ENCODE results near the gene DHX38.

Gene DHX38

DNA sequence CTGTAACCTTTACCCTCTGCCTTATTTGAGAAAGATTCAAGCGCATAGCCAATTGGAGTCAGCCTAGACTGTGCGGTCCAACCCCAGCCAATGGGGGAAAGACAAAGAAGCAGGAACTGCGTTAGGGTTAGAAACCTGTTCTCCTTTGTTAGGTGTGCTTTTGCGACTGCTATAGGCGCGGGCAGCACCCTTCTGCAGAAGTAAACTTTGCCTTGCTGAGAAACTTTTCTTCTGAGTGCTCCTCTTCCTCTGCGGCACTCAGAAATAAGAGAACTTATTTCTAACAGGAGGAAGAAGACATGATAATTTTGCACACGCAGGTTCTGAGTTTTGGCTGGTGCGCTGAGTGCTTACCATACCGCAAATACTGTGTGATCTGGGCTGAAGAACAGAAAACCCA is 9.2 kb upstream of the DHX38 start:
- no peak for DNase-seq

GRCh38 chr16:72085002-72085401 is 8.6 kb upstream of the DHX38 start:
- no peak for DNase-seq

GRCh38 chr16:72091217-72091616 is 2.4 kb upstream of the DHX38 start:
- no peak for DNase-seq

GRCh38 chr16:72092832-72093447 is 707 bp upstream of the DHX38 start:
- DNase-seq, result no peak

DNA sequence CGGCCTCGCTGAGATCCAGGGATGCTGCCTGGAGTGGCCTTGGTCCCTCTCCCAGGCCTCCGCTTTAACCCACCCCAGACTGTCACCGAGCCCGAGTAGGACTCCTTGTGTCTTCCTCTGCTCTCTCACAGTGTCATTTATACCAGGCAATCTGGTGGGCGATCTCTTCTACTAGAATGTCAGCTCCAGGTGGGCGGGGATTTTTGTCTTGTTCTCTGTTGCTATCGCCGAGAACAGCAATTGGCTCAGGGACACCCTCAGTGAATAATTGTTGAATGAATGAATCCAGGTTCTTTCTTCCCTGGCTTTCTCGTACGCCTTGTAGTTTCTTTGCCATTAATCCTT is 591 bp downstream of the DHX38 start:
- no peak for DNase-seq

GRCh38 chr16:72098936-72099335 is 5.3 kb downstream of the DHX38 start:
- no peak for DNase-seq

DNA sequence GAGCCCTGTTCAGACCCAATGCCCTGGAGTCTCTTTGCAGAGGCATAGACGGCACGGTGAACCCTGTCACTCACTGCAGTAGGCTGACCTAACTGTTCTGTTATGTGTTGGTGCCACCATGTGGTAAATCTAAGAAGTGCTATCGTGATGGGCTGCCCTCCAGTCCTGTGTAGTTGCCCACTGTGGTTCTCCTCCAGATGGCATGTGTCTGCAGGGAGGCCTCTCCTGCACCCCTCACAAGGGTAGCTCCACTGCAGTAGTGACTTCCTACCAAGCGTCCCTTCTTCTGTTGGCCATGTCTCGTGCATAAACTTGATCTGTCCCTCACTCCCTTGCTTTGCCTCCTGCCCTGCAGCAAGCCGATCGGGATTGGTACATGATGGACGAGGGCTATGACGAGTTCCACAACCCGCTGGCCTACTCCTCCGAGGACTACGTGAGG is 5.8 kb downstream of the DHX38 start:
- DNase-seq, result no peak

DNA sequence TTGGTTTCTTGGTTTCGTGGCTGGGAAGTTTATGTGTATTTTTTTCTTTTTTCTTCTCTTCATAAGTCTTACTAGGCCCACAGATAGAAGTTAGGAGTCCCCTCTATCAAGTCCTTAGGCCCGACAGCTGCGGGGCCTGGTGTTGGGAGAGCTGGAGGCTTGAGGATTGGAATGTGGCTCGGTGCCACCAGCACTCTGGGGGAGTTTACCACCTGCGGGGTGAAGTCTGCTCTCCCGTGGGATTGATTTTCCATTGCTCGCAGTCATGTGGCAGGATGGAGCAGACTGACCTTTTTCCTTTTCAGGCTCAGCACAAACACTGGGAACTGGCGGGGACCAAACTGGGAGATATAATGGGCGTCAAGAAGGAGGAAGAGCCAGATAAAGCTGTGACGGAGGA is 7.5 kb downstream of the DHX38 start:
- DNase-seq, result no peak

DNA sequence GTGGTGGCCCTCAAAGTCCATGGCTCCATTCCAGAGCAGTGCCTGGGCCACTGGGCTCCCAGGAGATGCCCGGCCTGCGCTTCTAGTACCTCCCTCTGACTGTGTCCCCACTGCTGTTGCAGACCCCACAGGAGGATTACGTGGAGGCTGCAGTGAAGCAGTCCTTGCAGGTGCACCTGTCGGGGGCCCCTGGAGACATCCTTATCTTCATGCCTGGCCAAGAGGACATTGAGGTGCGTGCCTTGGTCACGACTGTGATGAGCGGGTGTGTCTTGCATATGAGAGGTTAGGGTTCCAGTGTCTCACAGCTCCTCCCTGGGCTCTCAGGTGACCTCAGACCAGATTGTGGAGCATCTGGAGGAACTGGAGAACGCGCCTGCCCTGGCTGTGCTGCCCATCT is 11.3 kb downstream of the DHX38 start:
- no peak for DNase-seq

- no peak for DNase-seq
Measured at GRCh38 chr16:72105978-72106377, 12.3 kb downstream of the DHX38 start.

GRCh38 chr16:72107371-72107770 is 13.7 kb downstream of the DHX38 start:
- DNase-seq, result no peak

DNA sequence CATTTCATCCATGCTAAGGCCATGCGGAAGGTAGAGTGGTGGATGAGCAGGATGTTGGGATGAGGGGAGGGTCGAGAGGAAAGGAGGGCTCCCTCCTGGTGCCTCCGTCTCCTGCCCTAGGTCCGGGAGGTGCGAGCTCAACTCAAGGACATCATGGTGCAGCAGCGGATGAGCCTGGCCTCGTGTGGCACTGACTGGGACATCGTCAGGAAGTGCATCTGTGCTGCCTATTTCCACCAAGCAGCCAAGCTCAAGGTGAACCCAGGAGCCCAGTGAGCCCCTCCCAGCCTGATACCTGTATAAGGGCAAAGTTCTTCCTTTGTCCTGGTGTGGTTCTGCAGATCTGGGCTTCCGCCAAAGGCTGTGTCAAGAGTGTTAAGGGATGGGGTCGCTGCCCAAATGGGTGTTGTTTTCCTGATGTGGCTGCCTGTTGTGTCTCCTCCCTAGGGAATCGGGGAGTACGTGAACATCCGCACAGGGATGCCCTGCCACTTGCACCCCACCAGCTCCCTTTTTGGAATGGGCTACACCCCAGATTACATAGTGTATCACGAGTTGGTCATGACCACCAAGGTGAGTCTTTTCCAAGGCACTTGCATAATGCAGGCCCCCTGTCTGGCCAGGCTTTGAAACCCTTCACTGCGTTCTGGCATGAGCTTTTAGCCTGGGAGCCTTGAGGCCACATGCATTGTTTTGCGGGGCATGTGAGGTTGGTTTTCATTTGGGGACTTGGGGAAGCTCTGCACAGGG is 14.9 kb downstream of the DHX38 start:
- DNase-seq, result no peak

DNA sequence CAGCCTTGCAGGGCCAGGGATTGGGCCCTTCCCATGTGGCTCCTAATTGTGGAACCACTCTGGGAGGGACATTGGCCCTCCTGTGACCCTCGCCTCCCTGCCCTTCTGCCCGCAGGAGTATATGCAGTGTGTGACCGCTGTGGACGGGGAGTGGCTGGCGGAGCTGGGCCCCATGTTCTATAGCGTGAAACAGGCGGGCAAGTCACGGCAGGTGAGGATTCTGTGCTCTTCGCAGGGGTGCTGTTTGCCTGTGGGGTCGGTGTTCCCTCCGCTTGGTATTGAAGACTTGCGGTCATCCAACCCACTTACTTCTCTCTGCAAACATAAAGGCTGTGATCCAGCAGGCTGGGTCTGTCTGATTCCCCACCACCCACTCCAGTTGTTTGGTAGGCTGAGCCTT is 15.7 kb downstream of the DHX38 start:
- DNase-seq, result no peak

- DNase-seq, result no peak
Measured at GRCh38 chr16:72109966-72110530, 16.4 kb downstream of the DHX38 start.

- no peak for DNase-seq
Measured at GRCh38 chr16:72110662-72111615, 17.3 kb downstream of the DHX38 start.

DNA sequence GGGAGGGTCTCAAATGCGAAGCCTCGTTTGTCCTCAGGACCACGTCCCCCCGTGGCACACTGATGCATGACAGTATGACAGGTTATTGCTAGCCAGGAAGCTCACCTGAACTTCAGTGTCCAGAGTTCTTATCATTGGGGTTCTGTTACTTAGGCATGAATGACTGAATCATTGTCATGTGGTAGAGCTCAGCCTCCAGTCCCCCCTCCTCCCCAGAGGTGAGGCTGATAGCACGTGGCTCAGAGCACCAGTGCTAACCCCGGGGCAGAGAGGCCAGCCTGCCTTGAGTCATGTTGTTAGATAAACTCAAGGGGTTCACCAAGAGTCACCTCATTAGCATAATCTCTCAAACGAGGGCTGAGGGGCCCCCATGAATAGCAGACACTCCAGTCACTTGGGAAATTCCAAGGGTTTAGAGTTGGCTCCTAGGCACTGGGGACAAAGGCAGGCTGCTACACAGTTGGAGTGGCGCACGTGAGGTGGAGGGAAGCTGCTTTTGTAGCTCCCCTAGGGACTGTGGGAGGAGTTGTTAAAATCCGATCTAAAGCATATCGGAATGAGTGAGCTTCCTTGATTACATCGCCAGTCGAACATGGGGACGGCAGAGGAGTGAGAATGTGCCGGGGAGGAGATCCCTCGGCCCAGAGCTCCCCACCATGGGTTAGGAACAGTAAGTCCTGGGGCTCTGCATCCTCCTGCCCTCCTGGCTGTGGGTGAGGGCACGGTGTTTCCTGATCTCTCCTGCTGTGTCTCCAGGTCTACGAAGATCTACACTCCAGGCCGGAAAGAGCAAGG is 18.2 kb downstream of the DHX38 start:
- DNase-seq, result no peak

DNA sequence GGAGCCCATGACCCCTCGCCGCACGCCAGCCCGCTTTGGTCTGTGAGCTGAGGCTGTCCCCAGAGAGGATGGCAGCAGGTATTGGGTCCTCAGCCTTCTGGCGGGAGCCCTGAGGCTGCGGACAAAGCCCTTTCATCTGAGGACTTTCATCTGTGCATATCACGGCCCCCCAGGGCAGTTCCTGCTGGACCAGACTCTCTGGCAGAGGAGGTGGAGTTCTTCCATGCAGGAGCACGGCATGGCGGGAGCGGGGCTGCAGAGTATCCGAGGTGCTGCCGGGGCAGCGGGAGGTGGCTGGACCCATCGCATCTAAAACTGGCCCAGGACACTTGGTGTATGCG is 18.8 kb downstream of the DHX38 start:
- no peak for DNase-seq

DNA sequence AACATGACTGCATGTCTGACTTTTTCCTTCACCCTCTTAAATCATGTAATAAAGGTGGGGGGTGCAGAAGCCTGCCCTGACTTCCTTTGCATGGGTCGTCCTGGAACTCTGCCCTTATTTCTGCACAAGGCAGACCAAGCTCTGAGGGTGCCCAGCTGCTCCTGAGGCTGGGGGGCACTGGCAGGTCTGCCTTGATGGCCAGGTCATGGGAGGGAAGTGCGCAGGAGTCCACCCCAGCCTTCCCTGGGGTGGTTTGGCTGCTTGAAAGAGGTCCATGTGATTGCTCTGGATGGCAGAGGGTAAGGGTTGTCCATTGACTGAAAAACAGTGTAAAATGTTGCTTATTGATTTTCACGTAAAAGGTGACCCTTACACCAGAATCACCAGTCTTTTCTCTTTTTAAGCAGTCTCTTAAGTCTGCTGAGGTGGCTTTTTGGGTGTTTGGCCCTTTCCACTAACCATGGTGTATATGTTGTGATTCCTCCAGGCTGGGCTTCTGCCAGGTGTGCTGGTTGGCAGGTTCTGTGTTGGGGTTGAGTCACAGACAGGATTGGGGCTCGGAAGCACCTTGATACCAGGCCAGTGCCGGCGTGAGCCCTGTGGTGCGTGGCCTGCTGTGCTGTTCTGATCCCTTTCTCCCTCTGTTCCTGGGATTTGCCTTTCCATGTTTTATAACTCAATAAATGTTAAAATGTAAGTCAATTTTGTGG is 19.4 kb downstream of the DHX38 start:
- DNase-seq, result no peak

- no peak for DNase-seq
Measured at GRCh38 chr16:72113616-72113945, 19.9 kb downstream of the DHX38 start.

DNA sequence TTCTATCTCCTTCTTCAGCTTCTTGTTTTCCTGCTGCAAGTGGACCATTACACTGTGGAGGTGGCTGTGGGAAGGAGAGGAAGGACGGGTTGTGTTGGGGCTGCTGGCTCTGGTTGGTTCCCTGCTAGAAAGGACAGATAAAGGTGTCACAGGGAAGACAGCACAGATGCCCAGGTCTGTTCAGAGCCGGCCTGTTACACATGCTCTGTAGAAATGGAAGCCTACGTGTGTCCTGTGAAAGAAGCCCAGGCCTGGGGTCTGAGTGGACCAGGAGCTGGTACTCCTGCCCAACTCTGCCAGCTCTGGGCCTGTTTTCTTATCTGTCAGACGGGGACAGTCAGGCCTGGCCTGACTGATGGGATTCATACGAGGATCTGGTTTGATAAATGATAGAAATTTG is 26.4 kb downstream of the DHX38 start:
- no peak for DNase-seq

DNA sequence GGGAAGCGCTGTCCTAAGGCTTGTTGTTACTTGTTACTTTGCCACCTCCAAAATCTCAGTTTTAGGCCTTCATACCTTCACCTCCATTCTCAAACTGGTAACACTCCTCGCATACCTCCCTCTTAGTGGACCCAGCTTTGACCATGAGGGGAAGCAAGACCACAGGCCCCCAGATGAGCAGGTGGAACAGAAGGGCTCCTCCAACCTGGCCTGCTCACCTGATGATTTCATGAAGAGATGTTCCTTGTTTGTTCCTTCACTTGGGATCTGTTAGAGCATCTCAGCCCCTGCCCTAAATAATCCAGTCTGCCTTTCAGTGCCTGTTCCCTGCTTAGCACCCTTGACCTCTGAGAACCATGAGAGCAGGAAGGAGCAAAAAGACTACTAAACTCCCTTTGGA is 28.7 kb downstream of the DHX38 start:
- no peak for DNase-seq

DNA sequence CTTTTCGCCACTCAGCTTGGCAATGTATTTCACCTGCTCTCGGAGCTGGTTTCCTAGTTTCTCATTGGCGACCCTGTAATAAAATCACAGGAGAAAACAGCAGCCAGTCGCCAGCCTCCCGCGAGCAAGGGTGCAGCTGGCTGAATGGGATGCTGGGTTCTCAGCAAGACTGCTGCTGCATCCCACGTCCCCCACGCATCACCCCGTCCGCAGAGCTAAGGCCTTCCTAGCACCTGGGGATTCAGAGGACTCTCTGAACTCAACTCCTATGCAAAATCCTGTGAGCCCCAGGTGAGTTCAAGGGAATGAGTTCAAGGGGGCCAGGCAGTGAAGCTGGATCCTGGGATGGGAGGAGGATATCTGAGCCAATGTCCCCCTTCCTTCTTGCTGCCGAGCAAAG is 29.3 kb downstream of the DHX38 start:
- no peak for DNase-seq
